ENCODE data around the gene P2RY1.

The P2RY1 gene

GRCh38 chr3:152834776-152835600, at the start of gene P2RY1:
P2RY1 (plus strand) TSS chr3:152835131; CDS start chr3:152835783, 652 bp downstream.
- TF ChIP-seq, protein P1, sequence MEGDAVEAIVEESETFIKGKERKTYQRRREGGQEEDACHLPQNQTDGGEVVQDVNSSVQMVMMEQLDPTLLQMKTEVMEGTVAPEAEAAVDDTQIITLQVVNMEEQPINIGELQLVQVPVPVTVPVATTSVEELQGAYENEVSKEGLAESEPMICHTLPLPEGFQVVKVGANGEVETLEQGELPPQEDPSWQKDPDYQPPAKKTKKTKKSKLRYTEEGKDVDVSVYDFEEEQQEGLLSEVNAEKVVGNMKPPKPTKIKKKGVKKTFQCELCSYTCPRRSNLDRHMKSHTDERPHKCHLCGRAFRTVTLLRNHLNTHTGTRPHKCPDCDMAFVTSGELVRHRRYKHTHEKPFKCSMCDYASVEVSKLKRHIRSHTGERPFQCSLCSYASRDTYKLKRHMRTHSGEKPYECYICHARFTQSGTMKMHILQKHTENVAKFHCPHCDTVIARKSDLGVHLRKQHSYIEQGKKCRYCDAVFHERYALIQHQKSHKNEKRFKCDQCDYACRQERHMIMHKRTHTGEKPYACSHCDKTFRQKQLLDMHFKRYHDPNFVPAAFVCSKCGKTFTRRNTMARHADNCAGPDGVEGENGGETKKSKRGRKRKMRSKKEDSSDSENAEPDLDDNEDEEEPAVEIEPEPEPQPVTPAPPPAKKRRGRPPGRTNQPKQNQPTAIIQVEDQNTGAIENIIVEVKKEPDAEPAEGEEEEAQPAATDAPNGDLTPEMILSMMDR (IDR thresholded peaks at IDR 0.05; ENCODE audit: insufficient read depth, low read length, missing control alignments), result no peak
- POLR2A ChIA-PET, result no interaction called here
- CTCF ChIA-PET, result no interaction called here
- H3K4me3 ChIP-seq (ENCODE audit: low read depth, low read length), result peak within 1 kb of the TSS; percentile 58
- no peak for DNase-seq (ENCODE audit: low read depth, low spot score)

- DNase-seq (ENCODE audit: low read depth, low spot score), result no peak
- POLR2A ChIA-PET, result no interaction called here
- CTCF ChIA-PET, result no interaction called here
- no peak overlapping the region for H3K4me3 ChIP-seq (ENCODE audit: low read depth, low read length)
- TF ChIP-seq, protein P1 (IDR thresholded peaks at IDR 0.05; ENCODE audit: insufficient read depth, low read length, missing control alignments), result no peak
Measured at GRCh38 chr3:152786977-152787681, 47.8 kb upstream of the P2RY1 start.

DNA sequence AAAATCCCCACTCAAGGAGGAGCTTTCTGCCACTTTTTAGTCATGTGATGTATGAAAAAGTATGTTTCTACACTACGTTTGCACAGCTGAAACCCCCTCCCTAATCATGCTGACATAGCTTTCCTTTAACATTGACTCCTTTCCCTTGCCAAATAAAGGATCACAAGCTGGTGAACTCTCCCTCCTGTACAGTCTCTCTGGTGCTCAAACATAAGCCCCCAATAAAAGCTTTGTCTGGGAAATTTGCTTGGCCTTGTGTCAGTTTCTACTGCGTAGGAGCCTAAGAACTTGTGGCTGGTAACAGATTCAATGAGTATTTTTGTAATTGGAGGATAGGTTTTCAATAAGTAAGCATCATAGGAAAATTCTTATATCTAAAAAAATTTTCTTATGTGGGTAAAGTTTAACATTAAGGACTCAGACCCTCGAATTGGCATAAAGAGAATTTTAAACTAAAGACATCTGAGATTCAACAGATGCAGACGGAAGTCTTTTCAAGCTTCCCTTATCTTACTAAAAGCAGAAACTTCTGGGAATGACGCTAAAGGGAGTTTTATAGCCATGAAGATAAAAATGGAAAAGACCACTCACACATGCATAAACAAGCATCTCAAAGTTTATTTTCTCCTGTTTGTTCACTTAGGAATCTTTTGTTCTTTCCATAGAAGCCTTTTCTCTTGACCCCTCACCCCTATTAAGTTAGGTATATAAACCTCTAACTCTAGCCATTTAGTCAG, 44.1 kb upstream of the P2RY1 start:
- H3K4me3 ChIP-seq (ENCODE audit: low read depth, low read length), result no peak overlapping the region
- CTCF ChIA-PET, result no interaction called here
- DNase-seq (ENCODE audit: low read depth, low spot score), result no peak
- POLR2A ChIA-PET, result no interaction called here
- TF ChIP-seq, protein P1 (IDR thresholded peaks at IDR 0.05; ENCODE audit: insufficient read depth, low read length, missing control alignments), result no peak

DNA sequence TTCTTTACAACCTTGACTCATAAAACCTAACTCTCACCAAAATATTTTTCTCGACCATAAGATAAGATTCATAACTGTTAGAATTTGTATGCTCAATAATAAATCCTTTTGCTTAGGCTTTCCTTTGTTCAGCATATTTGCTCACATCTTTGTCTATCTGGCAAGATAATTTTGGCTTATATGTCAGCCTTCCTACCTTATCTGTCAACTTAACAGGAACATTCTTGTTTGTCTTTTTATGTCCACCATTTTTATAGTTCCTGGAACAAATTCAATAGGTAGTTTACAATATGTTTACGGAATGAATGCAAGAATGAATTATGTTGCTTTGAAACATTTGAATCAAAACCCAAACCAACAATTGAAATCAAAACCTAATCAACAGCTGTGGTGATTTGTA, 41.0 kb upstream of the P2RY1 start:
- no peak for DNase-seq (ENCODE audit: low read depth, low spot score)
- ChIA-PET CTCF (no interaction called here), POLR2A (no interaction called here)
- H3K4me3 ChIP-seq (ENCODE audit: low read depth, low read length), result no peak overlapping the region
- TF ChIP-seq, protein P1 (IDR thresholded peaks at IDR 0.05; ENCODE audit: insufficient read depth, low read length, missing control alignments), result no peak

DNA sequence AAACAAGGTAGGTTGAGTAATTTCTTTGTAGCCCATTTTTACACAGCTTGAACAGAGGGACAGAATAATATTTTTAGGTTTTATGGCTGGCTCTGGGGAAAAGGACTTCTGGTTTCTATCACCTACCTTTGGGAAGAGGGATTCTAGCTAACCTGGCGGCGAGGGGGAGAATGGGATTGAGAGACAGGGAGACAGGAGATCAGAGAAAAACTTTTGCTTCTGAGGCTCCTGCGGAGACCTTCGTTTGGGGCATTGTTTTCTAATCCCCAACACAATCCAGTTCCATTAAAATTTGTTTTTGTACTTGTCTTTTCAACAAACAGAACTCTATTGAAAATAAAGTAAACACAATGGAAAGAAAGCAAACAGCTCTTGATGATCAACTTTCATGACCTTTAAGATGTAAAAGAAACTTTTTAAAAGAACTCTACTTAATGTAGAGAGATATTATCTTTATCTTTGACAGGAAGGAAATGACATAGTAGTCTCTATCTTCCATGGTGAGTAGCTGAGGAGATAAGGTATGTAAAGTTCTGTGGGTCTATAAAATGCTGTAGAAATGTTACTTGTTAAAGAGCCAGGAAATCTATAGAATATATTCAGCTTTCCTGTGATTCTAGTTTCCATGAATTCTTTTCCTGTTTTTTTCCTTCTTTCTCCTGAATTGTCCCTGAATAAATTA, 37.0 kb upstream of the P2RY1 start:
- TF ChIP-seq, protein P1 (IDR thresholded peaks at IDR 0.05; ENCODE audit: insufficient read depth, low read length, missing control alignments), result no peak
- no peak for DNase-seq (ENCODE audit: low read depth, low spot score)
- CTCF ChIA-PET, result no interaction called here
- POLR2A ChIA-PET, result no interaction called here
- no peak overlapping the region for H3K4me3 ChIP-seq (ENCODE audit: low read depth, low read length)
